ENCODE results near the gene PDE6C. TPM values are rescaled to one million over a fixed set of nuclear protein-coding genes. Genes with fewer than 3 reads are reported as not detected.

The PDE6C gene
- total RNA-seq, 4 donors from 2014 or later: not detected

DNA sequence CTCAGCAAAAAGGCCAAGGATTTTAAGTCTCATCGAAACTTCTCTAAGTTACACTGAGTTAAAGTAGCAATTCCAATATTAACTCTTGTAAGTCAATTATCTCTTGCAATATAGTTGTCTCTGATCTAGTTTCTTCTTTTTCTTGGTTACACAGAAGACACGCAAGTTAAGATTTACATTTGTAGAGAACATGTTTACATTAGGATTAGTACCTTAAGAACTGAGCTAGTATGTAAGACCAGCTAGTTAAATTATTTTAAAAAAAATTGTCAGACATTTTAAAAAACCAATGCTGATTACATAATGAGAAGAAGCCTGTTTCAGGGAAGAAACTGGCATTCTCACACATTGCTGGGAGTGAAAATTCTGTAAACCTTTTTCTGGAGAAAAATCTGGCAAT is 58.7 kb downstream of the PDE6C start:
- WGBS, 2 donors: 75 to 79% methylated on average over 2 of the region's 2 CpGs
- no peak for DNase-seq
- H3K9me3 ChIP-seq: no peaks in the 10 kb centered on the region
- no peaks in the 10 kb centered on the region for H3K4me1 ChIP-seq
- intact Hi-C loops (cut with DNase I): no loop called here
- H3K27ac ChIP-seq: no peak overlapping the region
- no peaks in the 10 kb centered on the region for H3K27me3 ChIP-seq
- peaks cover 0 to 89% (median 0%) of the 10 kb centered on the region in 3 donors for H3K36me3 ChIP-seq
- no peak overlapping the region for H3K4me3 ChIP-seq
- no peak for TF ChIP-seq POLR2A (IDR thresholded peaks at IDR 0.05)
- TF ChIP-seq, protein P1, sequence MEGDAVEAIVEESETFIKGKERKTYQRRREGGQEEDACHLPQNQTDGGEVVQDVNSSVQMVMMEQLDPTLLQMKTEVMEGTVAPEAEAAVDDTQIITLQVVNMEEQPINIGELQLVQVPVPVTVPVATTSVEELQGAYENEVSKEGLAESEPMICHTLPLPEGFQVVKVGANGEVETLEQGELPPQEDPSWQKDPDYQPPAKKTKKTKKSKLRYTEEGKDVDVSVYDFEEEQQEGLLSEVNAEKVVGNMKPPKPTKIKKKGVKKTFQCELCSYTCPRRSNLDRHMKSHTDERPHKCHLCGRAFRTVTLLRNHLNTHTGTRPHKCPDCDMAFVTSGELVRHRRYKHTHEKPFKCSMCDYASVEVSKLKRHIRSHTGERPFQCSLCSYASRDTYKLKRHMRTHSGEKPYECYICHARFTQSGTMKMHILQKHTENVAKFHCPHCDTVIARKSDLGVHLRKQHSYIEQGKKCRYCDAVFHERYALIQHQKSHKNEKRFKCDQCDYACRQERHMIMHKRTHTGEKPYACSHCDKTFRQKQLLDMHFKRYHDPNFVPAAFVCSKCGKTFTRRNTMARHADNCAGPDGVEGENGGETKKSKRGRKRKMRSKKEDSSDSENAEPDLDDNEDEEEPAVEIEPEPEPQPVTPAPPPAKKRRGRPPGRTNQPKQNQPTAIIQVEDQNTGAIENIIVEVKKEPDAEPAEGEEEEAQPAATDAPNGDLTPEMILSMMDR (IDR thresholded peaks at IDR 0.05): no peak

DNA sequence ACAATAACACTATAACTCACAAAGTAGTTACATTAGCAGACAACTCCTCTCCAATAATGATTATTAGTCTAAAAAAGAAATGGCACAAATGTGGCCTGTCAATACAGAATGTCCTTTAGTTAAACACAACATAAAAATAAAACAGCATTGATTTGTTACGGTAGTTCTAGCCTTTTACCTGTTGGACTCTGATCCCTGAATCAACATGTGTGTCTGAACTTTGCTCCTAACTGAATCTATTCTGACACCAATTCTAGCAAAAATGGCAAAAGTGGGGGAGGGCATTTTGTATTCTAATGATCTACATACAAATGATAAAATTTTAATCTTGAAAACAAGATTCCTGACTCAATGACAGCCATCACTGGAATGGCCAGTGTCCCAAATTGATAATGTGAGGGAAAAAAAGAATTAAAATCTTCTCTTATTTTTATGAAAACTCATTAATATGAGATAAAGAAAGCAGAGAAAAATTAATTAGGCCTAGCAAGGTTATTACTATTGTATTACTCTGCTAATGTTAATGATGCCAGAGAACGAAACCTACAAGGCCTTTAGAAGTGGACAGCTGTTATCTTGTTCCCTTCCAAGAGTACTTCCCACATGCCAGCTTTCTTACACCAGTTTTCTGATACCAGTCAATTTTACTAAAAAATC is 59.8 kb downstream of the PDE6C start:
- H3K4me3 ChIP-seq: no peak overlapping the region
- intact Hi-C loops (cut with DNase I): no loop called here
- H3K36me3 ChIP-seq: peaks cover 0 to 89% (median 0%) of the 10 kb centered on the region in 3 donors
- no peaks in the 10 kb centered on the region for H3K27me3 ChIP-seq
- DNase-seq: no peak
- no peak for TF ChIP-seq POLR2A (IDR thresholded peaks at IDR 0.05)
- TF ChIP-seq, protein P1 (IDR thresholded peaks at IDR 0.05): no peak
- WGBS, 2 donors: 88 to 95% methylated on average over 2 of the region's 2 CpGs
- H3K9me3 ChIP-seq: no peaks in the 10 kb centered on the region
- no peak overlapping the region for H3K27ac ChIP-seq
- H3K4me1 ChIP-seq: no peaks in the 10 kb centered on the region

DNA sequence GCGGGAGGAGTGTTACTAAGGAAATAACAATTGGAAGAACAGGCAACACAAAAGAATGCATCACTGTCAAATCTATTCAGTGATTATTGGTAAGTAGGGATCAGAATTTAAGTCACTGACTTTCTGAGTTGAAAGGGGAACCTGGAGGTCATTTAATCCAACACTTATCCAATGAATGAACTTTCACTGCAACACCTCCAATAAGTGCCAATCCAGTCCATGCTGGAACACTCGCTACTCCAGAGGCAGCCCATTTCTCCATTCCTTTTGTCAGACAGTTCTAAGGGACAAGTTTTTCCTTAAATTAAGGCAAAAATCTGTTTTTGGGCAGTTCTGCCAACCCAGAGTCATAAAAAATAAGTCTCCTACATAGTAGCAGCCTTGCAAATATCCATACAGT is 60.6 kb downstream of the PDE6C start:
- no peaks in the 10 kb centered on the region for H3K27me3 ChIP-seq
- H3K4me3 ChIP-seq: no peak overlapping the region
- 86 to 92% methylated on average over 2 of the region's 2 CpGs for WGBS, 2 donors
- intact Hi-C loops (cut with DNase I): no loop called here
- no peak overlapping the region for H3K27ac ChIP-seq
- no peak for DNase-seq
- peaks cover 0 to 89% (median 0%) of the 10 kb centered on the region in 3 donors for H3K36me3 ChIP-seq
- no peaks in the 10 kb centered on the region for H3K9me3 ChIP-seq
- TF ChIP-seq, protein P1 (IDR thresholded peaks at IDR 0.05): no peak
- no peak for TF ChIP-seq POLR2A (IDR thresholded peaks at IDR 0.05)
- H3K4me1 ChIP-seq: no peaks in the 10 kb centered on the region

DNA sequence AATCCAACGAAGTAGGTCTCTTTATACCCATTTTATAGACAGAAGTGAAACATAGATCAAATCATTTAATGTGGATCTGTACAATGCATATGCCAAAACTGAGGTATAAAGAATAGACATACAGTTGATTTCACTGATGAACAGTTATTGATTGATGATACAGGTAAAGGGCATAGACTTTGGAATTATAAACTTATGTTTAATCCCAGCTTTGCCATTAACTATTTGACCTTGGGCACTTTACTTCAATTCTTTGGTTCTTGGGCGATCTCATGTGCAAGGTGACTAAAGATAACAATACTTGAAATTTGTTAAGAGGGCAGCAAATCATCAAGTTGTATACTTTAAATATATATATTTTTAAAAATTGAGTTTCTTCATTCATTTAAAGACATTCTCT is 61.5 kb downstream of the PDE6C start:
- Histone ChIP-seq H3K4me1 (no peaks in the 10 kb centered on the region), H3K4me3 (no peak overlapping the region), H3K27me3 (no peaks in the 10 kb centered on the region), H3K9me3 (no peaks in the 10 kb centered on the region), H3K36me3 (peaks cover 0 to 89% (median 5%) of the 10 kb centered on the region in 3 donors), H3K27ac (no peak overlapping the region)
- TF ChIP-seq POLR2A (IDR thresholded peaks at IDR 0.05): no peak
- TF ChIP-seq, protein P1 (IDR thresholded peaks at IDR 0.05): no peak
- DNase-seq: no peak
- intact Hi-C loops (cut with DNase I): no loop called here
- 92 to 94% methylated on average over 2 of the region's 2 CpGs for WGBS, 2 donors

DNA sequence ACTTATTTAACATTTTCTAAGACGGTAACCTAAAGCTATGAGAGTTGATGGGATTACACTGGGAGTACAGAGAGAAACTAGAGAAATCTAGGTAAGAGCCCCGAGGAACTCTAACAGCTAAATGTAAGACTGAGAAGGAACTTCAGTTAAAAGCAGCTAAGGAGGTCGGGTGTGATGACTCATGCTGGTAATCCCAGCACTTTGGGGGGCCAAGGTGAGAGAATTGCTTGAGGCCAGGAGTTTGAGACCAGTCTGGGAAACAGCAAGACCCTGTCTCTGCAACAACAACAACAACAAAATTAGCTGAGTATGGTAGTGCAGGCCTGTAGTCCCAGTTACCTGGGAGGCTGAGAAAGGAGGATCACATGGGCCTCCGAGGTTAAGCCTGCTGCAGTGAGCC is 66.0 kb downstream of the PDE6C start:
- no peak for DNase-seq
- TF ChIP-seq, protein P1 (IDR thresholded peaks at IDR 0.05): no peak
- no peak for TF ChIP-seq POLR2A (IDR thresholded peaks at IDR 0.05)
- Histone ChIP-seq H3K36me3 (peaks cover 0 to 88% (median 5%) of the 10 kb centered on the region in 3 donors), H3K4me1 (no peaks in the 10 kb centered on the region), H3K9me3 (no peaks in the 10 kb centered on the region), H3K27ac (no peak overlapping the region), H3K4me3 (no peak overlapping the region), H3K27me3 (no peaks in the 10 kb centered on the region)
- 79 to 86% methylated on average over 4 of the region's 4 CpGs for WGBS, 2 donors
- intact Hi-C loops (cut with DNase I): no loop called here

Measured in esophagus squamous epithelium (tissue), 5 donors.